H1 (cell line): ENCODE data around the gene STIM2. TPM values are rescaled to one million over a fixed set of nuclear protein-coding genes. Genes with fewer than 3 reads are reported as not detected.

Source experiments
- CTCF ChIA-PET: fragments of 300-600 bp; sonication (Branson Sonifier 250); formaldehyde crosslinking; loops from one replicate; lab custom pipeline; 2021; ENCODE audit not compliant: partially characterized antibody; lab: Charles Lee
- POLR2A ChIA-PET: fragments of 300-600 bp; sonication (Branson Sonifier 250); formaldehyde crosslinking; loops from one replicate; lab custom pipeline; 2021; ENCODE audit warnings: inconsistent platforms; ENCODE audit not compliant: partially characterized antibody; lab: Charles Lee
- DNase-seq, 2 experiments: peaks; one replicate each; pipeline versions ENCODE4 v3.0.0 to v3.0.0-alpha.2; 2010 to 2022; ENCODE audit warnings: low spot score in 2 of 2, low read depth in 1 of 2, mixed read lengths in 1 of 2
- FAIRE-seq: peaks from 2 replicates; lab custom pipeline; 2011; peaks lifted over from hg19 to GRCh38; lab: Jason Lieb, UNC
- H2AFZ ChIP-seq: 2 replicates; pipeline ENCODE4 v1.8.1; 2012; ENCODE audit warnings: low read length, inconsistent platforms
- H2AK5ac ChIP-seq: 2 replicates; pipeline ENCODE4 v1.6.1; 2013; ENCODE audit warnings: low read depth, low read length
- H2BK120ac ChIP-seq: replicated peaks from 2 replicates; pipeline ENCODE3; 2013; ENCODE audit warnings: low read depth, low read length, inconsistent platforms
- H2BK12ac ChIP-seq: 2 replicates; pipeline ENCODE4 v1.6.1; 2013; ENCODE audit warnings: low read depth, low read length
- H2BK15ac ChIP-seq: 2 replicates; pipeline ENCODE4 v1.6.1; 2013; ENCODE audit warnings: low read length
- H2BK20ac ChIP-seq: 2 replicates; pipeline ENCODE4 v1.6.1; 2013; ENCODE audit warnings: low read length
- H2BK5ac ChIP-seq: 2 replicates; pipeline ENCODE4 v1.6.1; 2013; ENCODE audit warnings: low read depth, low read length
- H3K14ac ChIP-seq: 2 replicates; pipeline ENCODE4 v1.6.1; 2013; ENCODE audit warnings: inconsistent platforms; ENCODE audit not compliant: insufficient read length
- H3K18ac ChIP-seq: 2 replicates; pipeline ENCODE4 v1.6.1; 2013; ENCODE audit warnings: low read length; ENCODE audit errors: extremely low read depth
- H3K23ac ChIP-seq: 2 replicates; pipeline ENCODE4 v1.6.1; 2013; ENCODE audit warnings: inconsistent platforms; ENCODE audit not compliant: insufficient read length
- H3K23me2 ChIP-seq: 2 replicates; pipeline ENCODE4 v1.6.1; 2013; ENCODE audit warnings: low read depth, low read length
- H3K27ac ChIP-seq: 2 replicates; pipeline ENCODE4 v1.6.1; 2011; ENCODE audit warnings: low read depth, low read length, inconsistent platforms
- H3K27me3 ChIP-seq, 4 experiments: replicated peaks in 1 of 4; 1 replicate in 1 of 4; 2 replicates in 3 of 4; pipeline versions ENCODE4 v1.6.1 to v1.8.1; 2011 to 2013; ENCODE audit warnings: low read length in 3 of 4, mild to moderate bottlenecking in 3 of 4, inconsistent platforms in 2 of 4, mixed read lengths in 2 of 4, moderate library complexity in 1 of 4; ENCODE audit not compliant: control insufficient read depth in 3 of 4, insufficient read depth in 3 of 4; ENCODE audit errors: extremely low read depth in 1 of 4
- H3K36me3 ChIP-seq, 4 experiments: 2 replicates each; pipeline versions ENCODE4 v1.6.1 to v1.8.1; 2011 to 2013; ENCODE audit warnings: mild to moderate bottlenecking in 4 of 4, low read length in 3 of 4, moderate library complexity in 2 of 4, control low read depth in 1 of 4, inconsistent platforms in 1 of 4; ENCODE audit not compliant: insufficient read depth in 4 of 4, control insufficient read depth in 2 of 4
- H3K4ac ChIP-seq: replicated peaks from 2 replicates; pipeline ENCODE3; 2013; ENCODE audit warnings: low read length, low read depth, mixed read lengths, inconsistent platforms; ENCODE audit not compliant: insufficient read length
- H3K4me1 ChIP-seq, 4 experiments: replicated peaks in 1 of 4; 1 replicate in 1 of 4; 2 replicates in 3 of 4; pipeline versions ENCODE4 v1.6.1 to v1.8.1; 2011 to 2013; ENCODE audit warnings: low read length in 3 of 4, inconsistent platforms in 2 of 4, mixed read lengths in 1 of 4; ENCODE audit not compliant: insufficient read depth in 4 of 4, control insufficient read depth in 3 of 4
- H3K4me2 ChIP-seq, 2 experiments: 2 replicates each; pipeline versions ENCODE4 v1.6.1 to v1.8.1; 2011 to 2013; ENCODE audit warnings: low read depth in 2 of 2, low read length in 2 of 2, control low read depth in 1 of 2, inconsistent platforms in 1 of 2, mild to moderate bottlenecking in 1 of 2; ENCODE audit not compliant: insufficient read depth in 1 of 2
- H3K4me3 ChIP-seq, 4 experiments: fragments of 200-600, 300-600 bp in 1 of 4; sonication (generic), shearing (Covaris generic), sonication (Bioruptor Twin) in 1 of 4; 2 replicates each; pipeline versions ENCODE4 v1.5.1 to v1.8.1; 2011 to 2016; ENCODE audit warnings: low read length in 4 of 4, low read depth in 3 of 4, control low read depth in 2 of 4, inconsistent platforms in 2 of 4, mild to moderate bottlenecking in 2 of 4, mixed read lengths in 1 of 4, moderate library complexity in 1 of 4; ENCODE audit not compliant: insufficient read depth in 2 of 4; ENCODE audit errors: extremely low read depth in 1 of 4
- H3K56ac ChIP-seq: replicated peaks from 2 replicates; pipeline ENCODE3; 2013; ENCODE audit warnings: low read depth, mild to moderate bottlenecking, mixed read lengths, low read length, inconsistent platforms; ENCODE audit not compliant: insufficient read length
- H3K79me1 ChIP-seq: 2 replicates; pipeline ENCODE4 v1.6.1; 2013; ENCODE audit warnings: low read depth, low read length, control low read depth
- H3K79me2 ChIP-seq, 2 experiments: 2 replicates each; pipeline versions ENCODE4 v1.6.1 to v1.8.1; 2012 to 2013; ENCODE audit warnings: low read length in 2 of 2, mild to moderate bottlenecking in 2 of 2, inconsistent platforms in 1 of 2; ENCODE audit not compliant: insufficient read depth in 2 of 2, control insufficient read depth in 1 of 2
- H3K9ac ChIP-seq, 4 experiments: replicated peaks in 1 of 4; 1 replicate in 1 of 4; 2 replicates in 3 of 4; pipeline versions ENCODE4 v1.6.1 to v1.8.1; 2011 to 2013; ENCODE audit warnings: low read depth in 3 of 4, low read length in 3 of 4, control low read depth in 2 of 4, mild to moderate bottlenecking in 2 of 4, moderate library complexity in 2 of 4, inconsistent platforms in 1 of 4; ENCODE audit errors: extremely low read depth in 1 of 4
- H3K9me3 ChIP-seq, 2 experiments: 2 replicates each; pipeline versions ENCODE4 v1.6.1 to v1.8.1; 2012 to 2013; ENCODE audit warnings: mild to moderate bottlenecking in 2 of 2, moderate library complexity in 2 of 2, control low read depth in 1 of 2, inconsistent platforms in 1 of 2, low read depth in 1 of 2, low read length in 1 of 2, mixed read lengths in 1 of 2; ENCODE audit not compliant: insufficient read depth in 2 of 2
- H4K20me1 ChIP-seq, 2 experiments: replicated peaks in 1 of 2; 2 replicates each; pipeline versions ENCODE3 to v1.8.1; 2011 to 2013; ENCODE audit warnings: inconsistent platforms in 2 of 2, low read length in 2 of 2, mild to moderate bottlenecking in 1 of 2; ENCODE audit not compliant: insufficient read depth in 2 of 2, control insufficient read depth in 1 of 2
- H4K5ac ChIP-seq: 2 replicates; pipeline ENCODE4 v1.6.1; 2013; ENCODE audit warnings: low read length, low read depth, mixed read lengths, inconsistent platforms; ENCODE audit not compliant: insufficient read length
- H4K8ac ChIP-seq: 2 replicates; pipeline ENCODE4 v1.8.0; 2013; ENCODE audit warnings: mild to moderate bottlenecking, moderate library complexity, low read length, inconsistent platforms; ENCODE audit not compliant: insufficient read depth; ENCODE audit errors: extremely low read depth
- H4K91ac ChIP-seq: replicated peaks from 2 replicates; pipeline ENCODE3; 2013; ENCODE audit warnings: low read length, mixed read lengths, inconsistent platforms; ENCODE audit not compliant: insufficient read length
- ATF2 ChIP-seq: IDR thresholded peaks from 2 replicates; pipeline ENCODE4 v1.6.1; 2012; ENCODE audit warnings: low read length, inconsistent platforms
- GABPA ChIP-seq: IDR thresholded peaks from 2 replicates; pipeline ENCODE4 v1.6.1; 2011; ENCODE audit warnings: mild to moderate bottlenecking, low read length, moderate library complexity, borderline replicate concordance; ENCODE audit not compliant: insufficient read depth
- GTF2F1 ChIP-seq: IDR thresholded peaks from 2 replicates; pipeline ENCODE4 v1.6.1; 2012; ENCODE audit warnings: low read depth, low read length, improper control_type of control experiment, borderline replicate concordance
- JUN ChIP-seq: IDR thresholded peaks from 2 replicates; pipeline ENCODE4 v1.6.1; 2011; ENCODE audit warnings: low read depth, mild to moderate bottlenecking, improper control_type of control experiment, low read length
- MAFK ChIP-seq: IDR thresholded peaks from 2 replicates; pipeline ENCODE4 v1.6.1; 2012; ENCODE audit warnings: low read depth, mild to moderate bottlenecking, improper control_type of control experiment, low read length
- MAX ChIP-seq: IDR thresholded peaks from 2 replicates; pipeline ENCODE4 v1.6.1; 2012; ENCODE audit warnings: inconsistent platforms
- RAD21 ChIP-seq, 2 experiments: IDR thresholded peaks in 1 of 2; conservative IDR thresholded peaks in 1 of 2; 2 replicates each; pipeline ENCODE4 v1.6.1; 2011; ENCODE audit warnings: low read depth in 2 of 2, low read length in 2 of 2, improper control_type of control experiment in 1 of 2, inconsistent platforms in 1 of 2, mild to moderate bottlenecking in 1 of 2, moderate library complexity in 1 of 2
- SIRT6 ChIP-seq: IDR thresholded peaks from one replicate; pipeline ENCODE4 v1.7.1; 2012; ENCODE audit warnings: low read length, inconsistent platforms
- SP1 ChIP-seq: IDR thresholded peaks from 2 replicates; pipeline ENCODE4 v1.6.1; 2011; ENCODE audit warnings: low read depth, low read length
- TBP ChIP-seq: IDR thresholded peaks from 2 replicates; pipeline ENCODE4 v1.6.1; 2011; ENCODE audit warnings: low read depth, low read length, improper control_type of control experiment
- TCF12 ChIP-seq: IDR thresholded peaks from 2 replicates; pipeline ENCODE4 v1.6.1; 2011; ENCODE audit warnings: low read depth, mild to moderate bottlenecking, low read length
- ZNF274 ChIP-seq: IDR thresholded peaks from 2 replicates; pipeline ENCODE4 v1.7.0; 2012; ENCODE audit warnings: low read length, borderline replicate concordance; ENCODE audit errors: extremely low read depth
- WGBS, 2 experiments: shearing (Covaris generic) in 1 of 2; methylation state at CpG; one replicate each; pipeline versions ENCODE4 v1.1.6 to v1.1.7; 2013 to 2015; ENCODE audit warnings: low lambda C conversion rate in 2 of 2, mixed read lengths in 2 of 2, inconsistent platforms in 1 of 2, low coverage in 1 of 2, missing lambda C conversion rate in 1 of 2; ENCODE audit not compliant: insufficient replicate concordance in 2 of 2, insufficient coverage in 1 of 2, insufficient read length in 1 of 2; ENCODE audit errors: extremely low coverage in 1 of 2, missing lambda C conversion rate in 1 of 2; 5-methylcytosine and 5-hydroxymethylcytosine counted together
- polyA plus RNA-seq, 7 experiments: library from polyadenylated mRNA; depleted of rRNA in 3 of 7; stranded (reverse) in 5 of 7; unstranded in 2 of 7; fragments of >200 nt in 5 of 7; fragments of 200-250 nt in 2 of 7; gene quantifications; 1 replicate in 5 of 7; 2 replicates in 1 of 7; 4 replicates in 1 of 7; pipeline versions ENCODE4 v1.2.1 to v1.2.3, GENCODE V29; 2011 to 2013; ENCODE audit warnings: missing spikeins in 2 of 7, mixed read lengths in 2 of 7
- total RNA-seq: library from RNA; stranded (reverse); fragmentation: NEBNext Ultra II Directional; extraction: Animal tissue kit (Norgen Biotek cat#: 25700); gene quantifications from 2 replicates; pipeline ENCODE4 v1.2.1, GENCODE V29; 2021

The STIM2 gene
- total and polyA plus RNA-seq, 2 of the 8 experiments (the other 6 are each of a cell fraction or from before 2014, with no cell fraction given), result 22.9 to 23.0 TPM

- Histone ChIP-seq H2BK12ac (no peak overlapping the region), H3K23ac (no peak overlapping the region), H3K23me2 (peaks cover 8% of the 10 kb centered on the region), H2AK5ac (no peak overlapping the region), H3K4me2 (no peak overlapping the region), H3K79me2 (peaks cover 0 to 53% of the 10 kb centered on the region in 2 experiments; a peak in 2 of 4 replicates), H3K36me3 (no peaks in the 10 kb centered on the region), H4K5ac (no peak overlapping the region), H3K14ac (no peak overlapping the region), H3K56ac (no peak overlapping the region), H4K20me1 (peaks cover 2 to 5% of the 10 kb centered on the region in 2 experiments), H2BK120ac (no peak overlapping the region), H2BK20ac (no peak overlapping the region), H3K4ac (no peak overlapping the region), H3K79me1 (no peaks in the 10 kb centered on the region), H3K9ac (no peak overlapping the region), H3K9me3 (no peaks in the 10 kb centered on the region), H3K4me1 (peaks cover 0 to 11% (median 10%) of the 10 kb centered on the region in 4 experiments; a peak in 6 of 7 replicates), H3K4me3 (no peak overlapping the region), H3K27ac (no peak overlapping the region), H2AFZ (no peak overlapping the region), H3K27me3 (no peaks in the 10 kb centered on the region; a peak in 1 of 7 replicates), H2BK15ac (no peak overlapping the region), H2BK5ac (no peak overlapping the region), H4K8ac (no peak overlapping the region), H3K18ac (no peak overlapping the region), H4K91ac (no peak overlapping the region)
- ChIA-PET CTCF (interaction anchor here (1.0 to 1.1 kb wide), 2 partner anchors 76 to 133 kb away, joined by 3 read pairs; no protein-coding TSS in a partner anchor), POLR2A (interaction anchor here (1.0 kb wide), 1 partner anchor 10 kb away, joined by 3 read pairs; no protein-coding TSS in a partner anchor)
- WGBS, 2 experiments, result 85% methylated on average over 5 of the region's 5 CpGs; no CpG with 5 or more reads in 1 of the 2 experiments
- FAIRE-seq, result no peak
- no peak for DNase-seq
- TF ChIP-seq GTF2F1 (no peak), ATF2 (no peak), MAX (no peak), TBP (no peak), JUN (no peak), SP1 (no peak), RAD21 (IDR thresholded peaks at IDR 0.05 in 1 of 2, conservative IDR thresholded peaks at IDR 0.05 in 1 of 2; ENCODE audit: low read depth in 2 of 2, low read length in 2 of 2) (no peak), ZNF274 (no peak), MAFK (no peak), TCF12 (no peak), SIRT6 (no peak), GABPA (no peak)
Observed at GRCh38 chr4:26863512-26863911, 2.9 kb downstream of the STIM2 start.
